Left lung (tissue), 14 donors: ENCODE results near the gene DCBLD1. TPM values are rescaled to one million over a fixed set of nuclear protein-coding genes. Genes with fewer than 3 reads are reported as not detected.
"Not testable (repeated sequence)": the region's sequence is repeated elsewhere in the genome, so short reads cannot be mapped to it uniquely, and the experiment has no call there.

Experiments used
- ATAC-seq: fragments of 200-7000 bp; cut with Tn5 transposase; one replicate; pipeline ENCODE4 v1.9.1; 2020; ENCODE audit warnings: moderate library complexity
- DNase-seq, 4 donors: peaks; one replicate each; pipeline ENCODE4 v3.0.0-alpha.2; 2013 to 2020
- H3K27ac ChIP-seq, 2 donors: fragments of 200-600 bp; sonication (generic) in 1 of 2; one replicate each; pipeline versions ENCODE4 v1.5.0 to v1.8.0; 2020 to 2021
- H3K27me3 ChIP-seq, 2 donors: fragments of 200-600 bp; sonication (generic) in 1 of 2; one replicate each; pipeline versions ENCODE4 v1.5.0 to v1.8.0; 2020 to 2021
- H3K36me3 ChIP-seq, 2 donors: fragments of 200-600 bp; sonication (generic) in 1 of 2; one replicate each; pipeline versions ENCODE4 v1.5.0 to v1.8.0; 2020 to 2021
- H3K4me1 ChIP-seq, 2 donors: fragments of 200-600 bp; one replicate each; pipeline ENCODE4 v1.8.0; 2021
- H3K4me3 ChIP-seq, 2 donors: fragments of 200-600 bp; sonication (generic) in 1 of 2; one replicate each; pipeline versions ENCODE4 v1.5.0 to v1.8.0; 2020 to 2021; ENCODE audit warnings: mild to moderate bottlenecking in 1 of 2
- H3K9me3 ChIP-seq, 2 donors: fragments of 200-600 bp; sonication (generic) in 1 of 2; one replicate each; pipeline versions ENCODE4 v1.5.0 to v1.8.0; 2020 to 2021
- intact Hi-C, 2 donors: fragments of 100-400 bp; cut with DNase I; formaldehyde crosslinking; loops; one replicate each; pipeline versions ENCODE4 v1.11.2 to v1.14.2; 2022
- long read RNA-seq, 12 donors: library from polyadenylated mRNA in 2 of 12; unstranded in 2 of 12; transcript quantifications; one replicate each; pipeline ENCODE4 v2.0.0 and lab custom pipeline, GENCODE V29; 2019 to 2026
- polyA plus RNA-seq, 6 donors: library from polyadenylated mRNA; unstranded; fragments of 120-200 nt; gene quantifications; one replicate each; pipeline ENCODE4 v1.2.1, GENCODE V29; 2013; ENCODE audit not compliant: insufficient read length in 6 of 6
- total RNA-seq, 2 donors: library from RNA; stranded (reverse); fragmentation: NEBNext Ultra II Directional; extraction: Animal tissue kit (Norgen Biotek cat#: 25700); gene quantifications; one replicate each; pipeline ENCODE4 v1.2.1, GENCODE V29; 2021
- TF ChIP-seq, protein P1 (sequence below), 2 donors: fragments of 200-600 bp; sonication (generic) in 1 of 2; IDR thresholded peaks; one replicate each; pipeline versions ENCODE4 v1.5.0 to v1.8.0; 2021; ENCODE audit warnings: antibody characterized with exemption in 2 of 2
- donor health status: DM: no; HTN: yes; CAD: no.
- donor health status: DM: no; HTN: no; CAD: no.

Gene DCBLD1
- 10 to 100 TPM; 20.8 to 55.8 TPM for total RNA-seq
- polyA plus RNA-seq, result 10 to 100 TPM; 28.2 to 49.3 (median 35.8) TPM
- long read RNA-seq, donor 1, partial matches to known transcripts, result 0 of 3 reads
- long read RNA-seq, donor 1, other reads (novel, unspliced or antisense), result 0 of 3 reads
- long read RNA-seq, donor 2, partial matches to known transcripts, result 0 of 1 reads
- long read RNA-seq, donor 2, other reads (novel, unspliced or antisense), result 0 of 1 reads
- long read RNA-seq, donor 3, partial matches to known transcripts, result 118 of 120 reads
- long read RNA-seq, donor 3, other reads (novel, unspliced or antisense), result 0 of 120 reads
- long read RNA-seq, donor 4, partial matches to known transcripts, result 4 of 9 reads
- long read RNA-seq, donor 4, other reads (novel, unspliced or antisense), result 4 of 9 reads
- long read RNA-seq, donor 5, partial matches to known transcripts, result 0 of 3 reads
- long read RNA-seq, donor 5, other reads (novel, unspliced or antisense), result 0 of 3 reads
- long read RNA-seq, donor 6, partial matches to known transcripts, result 0 of 3 reads
- long read RNA-seq, donor 6, other reads (novel, unspliced or antisense), result 0 of 3 reads
- long read RNA-seq, donor 7, partial matches to known transcripts, result 0 of 2 reads
- long read RNA-seq, donor 7, other reads (novel, unspliced or antisense), result 0 of 2 reads
- long read RNA-seq, donor 8, partial matches to known transcripts, result 14 of 14 reads
- long read RNA-seq, donor 8, other reads (novel, unspliced or antisense), result 0 of 14 reads
- long read RNA-seq, donor 9, result 0 reads
- long read RNA-seq, donor 10, partial matches to known transcripts, result 6 of 8 reads
- long read RNA-seq, donor 10, other reads (novel, unspliced or antisense), result 1 of 8 reads
- long read RNA-seq, donor 11, partial matches to known transcripts, result 62 of 63 reads
- long read RNA-seq, donor 11, other reads (novel, unspliced or antisense), result 0 of 63 reads
- long read RNA-seq, donor 12, partial matches to known transcripts, result 0 of 1 reads
- long read RNA-seq, donor 12, other reads (novel, unspliced or antisense), result 0 of 1 reads

DNA sequence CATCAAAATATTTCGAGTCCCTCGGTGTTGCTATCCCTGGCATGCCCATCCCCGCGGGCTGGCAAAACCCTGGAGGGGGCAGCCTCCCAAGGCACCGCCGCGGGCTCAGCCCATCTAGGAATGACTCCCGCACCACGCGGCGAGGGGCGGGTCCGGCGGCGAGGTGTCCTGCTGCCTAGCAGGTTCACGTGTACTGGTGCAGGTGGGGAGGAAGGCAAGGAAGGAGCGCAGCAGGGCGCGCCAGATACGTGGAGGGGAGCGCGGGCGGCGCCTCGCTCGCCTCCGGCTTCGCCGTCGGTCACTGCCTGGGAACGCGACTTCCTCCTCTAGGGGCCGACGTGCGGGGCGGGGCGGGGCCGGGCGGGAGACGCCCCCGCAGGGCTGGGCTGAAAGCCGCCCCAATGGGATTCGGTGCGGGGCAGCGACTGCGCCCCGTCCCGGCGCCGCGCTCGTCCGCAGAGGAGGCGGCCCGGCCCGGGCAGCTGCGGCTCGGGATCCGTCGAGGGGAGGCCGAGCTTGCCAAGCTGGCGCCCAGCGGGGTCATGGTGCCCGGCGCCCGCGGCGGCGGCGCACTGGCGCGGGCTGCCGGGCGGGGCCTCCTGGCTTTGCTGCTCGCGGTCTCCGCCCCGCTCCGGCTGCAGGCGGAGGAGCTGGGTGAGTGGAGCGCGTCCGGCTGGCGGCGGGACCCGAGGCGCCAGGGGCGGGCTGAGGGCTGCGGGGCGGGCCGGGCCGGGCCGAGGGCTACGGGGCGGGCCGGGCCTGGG is at the start of gene DCBLD1:
Gene DCBLD1, plus strand, starts transcription at position 435 of the 764 bp plus-strand sequence. Its CDS starts 108 bp downstream, at position 543.
- Histone ChIP-seq H3K27me3 (peaks cover 0 to 47% of the 10 kb centered on the region in 2 donors), H3K36me3 (no peaks in the 10 kb centered on the region), H3K27ac (peak within 1 kb of the TSS; percentile 82 to 91), H3K4me1 (peaks cover 2 to 42% of the 10 kb centered on the region in 2 donors), H3K9me3 (no peaks in the 10 kb centered on the region), H3K4me3 (peak within 1 kb of the TSS; percentile 57 to 62)
- DNase-seq, result peak; percentile 75 to 94 (median 84)
- intact Hi-C loops, result no loop called here
- TF ChIP-seq, protein P1, sequence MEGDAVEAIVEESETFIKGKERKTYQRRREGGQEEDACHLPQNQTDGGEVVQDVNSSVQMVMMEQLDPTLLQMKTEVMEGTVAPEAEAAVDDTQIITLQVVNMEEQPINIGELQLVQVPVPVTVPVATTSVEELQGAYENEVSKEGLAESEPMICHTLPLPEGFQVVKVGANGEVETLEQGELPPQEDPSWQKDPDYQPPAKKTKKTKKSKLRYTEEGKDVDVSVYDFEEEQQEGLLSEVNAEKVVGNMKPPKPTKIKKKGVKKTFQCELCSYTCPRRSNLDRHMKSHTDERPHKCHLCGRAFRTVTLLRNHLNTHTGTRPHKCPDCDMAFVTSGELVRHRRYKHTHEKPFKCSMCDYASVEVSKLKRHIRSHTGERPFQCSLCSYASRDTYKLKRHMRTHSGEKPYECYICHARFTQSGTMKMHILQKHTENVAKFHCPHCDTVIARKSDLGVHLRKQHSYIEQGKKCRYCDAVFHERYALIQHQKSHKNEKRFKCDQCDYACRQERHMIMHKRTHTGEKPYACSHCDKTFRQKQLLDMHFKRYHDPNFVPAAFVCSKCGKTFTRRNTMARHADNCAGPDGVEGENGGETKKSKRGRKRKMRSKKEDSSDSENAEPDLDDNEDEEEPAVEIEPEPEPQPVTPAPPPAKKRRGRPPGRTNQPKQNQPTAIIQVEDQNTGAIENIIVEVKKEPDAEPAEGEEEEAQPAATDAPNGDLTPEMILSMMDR (IDR thresholded peaks at IDR 0.05), result no peak
- peak; percentile 85 for ATAC-seq

DNA sequence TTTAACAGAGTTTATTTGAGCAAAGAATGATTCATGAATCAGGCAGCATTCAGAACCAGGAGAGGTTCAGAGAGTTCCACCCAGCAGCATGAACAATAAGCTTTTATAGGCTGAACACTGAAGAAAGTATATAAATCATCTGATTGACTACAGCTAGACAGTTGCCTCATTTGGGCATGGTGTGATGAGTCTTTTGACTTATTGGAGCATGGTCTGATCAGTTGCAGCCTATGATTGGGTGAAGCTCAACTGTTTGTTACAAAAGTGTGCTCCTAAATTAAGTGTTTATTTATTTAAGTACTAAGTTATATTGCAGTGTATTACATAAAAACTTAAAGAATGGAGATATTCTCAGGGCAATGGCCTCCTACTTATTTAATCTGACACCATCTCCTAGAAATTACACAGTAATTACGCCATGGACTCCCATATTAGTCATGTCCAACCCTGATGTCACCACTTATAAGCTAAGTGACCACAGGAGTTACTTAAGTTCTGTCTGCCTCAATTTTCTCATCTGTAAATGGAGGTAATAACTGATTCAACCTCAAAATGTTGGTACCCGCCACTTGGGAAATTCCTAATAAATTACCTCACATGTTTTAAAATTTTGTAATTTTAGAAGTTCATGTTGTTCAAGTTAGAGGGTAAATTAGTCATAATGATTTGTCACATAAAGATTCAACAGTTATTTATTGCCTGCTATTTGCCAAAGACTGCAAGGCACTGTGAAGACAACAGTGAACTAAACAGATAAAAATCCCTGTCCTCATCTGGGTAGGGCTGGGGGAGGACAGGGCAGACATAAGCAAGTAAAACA is 41.6 kb upstream of the DCBLD1 start:
- TF ChIP-seq, protein P1 (IDR thresholded peaks at IDR 0.05), result no peak
- intact Hi-C loops, result no loop called here
- Histone ChIP-seq H3K4me3 (no peak overlapping the region), H3K4me1 (peaks cover 0 to 3% of the 10 kb centered on the region in 2 donors), H3K27ac (peak overlapping the region in 1 of 2 donors; percentile 66), H3K27me3 (peaks cover 0 to 8% of the 10 kb centered on the region in 2 donors), H3K9me3 (no peaks in the 10 kb centered on the region), H3K36me3 (no peaks in the 10 kb centered on the region)
- DNase-seq (no peak), ATAC-seq (peak; percentile 49)

DNA sequence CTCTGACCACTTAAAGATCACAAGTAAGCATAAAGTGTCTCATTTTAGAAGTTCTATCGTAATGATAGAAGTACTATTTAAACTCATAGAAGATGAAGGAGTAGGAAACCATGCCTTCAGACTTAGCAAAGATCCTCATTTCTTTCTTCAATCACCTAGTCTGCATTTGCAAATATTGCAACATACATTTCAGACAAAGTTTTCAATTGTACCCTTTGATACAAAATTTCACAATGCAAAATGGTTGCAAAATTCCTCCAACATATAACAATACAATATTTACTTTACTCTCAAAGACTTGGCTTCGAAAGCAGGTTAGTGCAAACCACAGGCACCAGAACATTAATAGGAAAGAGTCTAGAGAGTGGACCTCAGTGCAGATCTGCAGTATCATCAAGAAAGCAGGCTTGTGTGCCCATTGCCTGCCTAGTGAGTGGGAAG is 40.6 kb upstream of the DCBLD1 start:
- Histone ChIP-seq H3K36me3 (no peaks in the 10 kb centered on the region), H3K27ac (peak overlapping the region; percentile 35 to 66), H3K4me1 (peaks cover 0 to 3% of the 10 kb centered on the region in 2 donors), H3K27me3 (peaks cover 0 to 14% of the 10 kb centered on the region in 2 donors), H3K4me3 (no peak overlapping the region), H3K9me3 (no peaks in the 10 kb centered on the region)
- DNase-seq (peak in 1 of 4 donors; percentile 53), ATAC-seq (peak; percentile 81)
- intact Hi-C loops, result no loop called here
- TF ChIP-seq, protein P1 (IDR thresholded peaks at IDR 0.05), result no peak

DNA sequence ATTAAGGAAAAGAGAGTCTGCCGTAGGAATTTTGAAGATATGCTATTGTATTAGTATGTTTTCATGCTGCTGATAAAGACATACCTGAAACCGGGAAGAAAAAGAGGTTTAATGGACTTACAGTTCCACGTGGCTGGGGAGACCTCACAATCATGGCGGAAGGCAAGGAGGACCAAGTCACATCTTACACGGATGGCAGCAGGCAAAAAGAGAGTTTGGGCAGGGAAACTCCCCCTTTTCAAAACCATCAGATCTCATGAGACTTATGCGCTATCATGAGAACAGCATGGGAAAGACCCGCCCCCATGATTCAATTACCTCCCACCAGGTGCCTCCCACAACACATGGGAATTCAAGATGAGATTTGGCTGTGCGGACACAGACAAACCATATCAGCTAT is 40.2 kb upstream of the DCBLD1 start:
- H3K9me3 ChIP-seq, ATAC-seq, intact Hi-C loops, H3K4me3 ChIP-seq, H3K4me1 ChIP-seq, DNase-seq, H3K36me3 ChIP-seq: not testable (repeated sequence)
- peaks cover 0 to 17% of the 10 kb centered on the region in 2 donors for H3K27me3 ChIP-seq
- H3K27ac ChIP-seq, result peak overlapping the region; percentile 35 to 39
